Stimulated activated naive CD8-positive, alpha-beta T cell treated with anti-CD3 and anti-CD28 coated beads, Interleukin-15, Interleukin-2, amounts not matched to agents 100 U/mL and 50 U/mL, for 24 hours (primary cell): ENCODE measurements around the gene KDM4C.
"Not testable (repeated sequence)": the region's sequence is repeated elsewhere in the genome, so short reads cannot be mapped to it uniquely, and the experiment has no call there.

Experiments
- ATAC-seq: fragments of 150-1000 bp; cut with Tn5 transposase; one replicate; pipeline ENCODE4 v1.10.0; 2021
- DNase-seq: peaks from one replicate; pipeline ENCODE4 v3.0.0; 2021

The KDM4C gene

DNA sequence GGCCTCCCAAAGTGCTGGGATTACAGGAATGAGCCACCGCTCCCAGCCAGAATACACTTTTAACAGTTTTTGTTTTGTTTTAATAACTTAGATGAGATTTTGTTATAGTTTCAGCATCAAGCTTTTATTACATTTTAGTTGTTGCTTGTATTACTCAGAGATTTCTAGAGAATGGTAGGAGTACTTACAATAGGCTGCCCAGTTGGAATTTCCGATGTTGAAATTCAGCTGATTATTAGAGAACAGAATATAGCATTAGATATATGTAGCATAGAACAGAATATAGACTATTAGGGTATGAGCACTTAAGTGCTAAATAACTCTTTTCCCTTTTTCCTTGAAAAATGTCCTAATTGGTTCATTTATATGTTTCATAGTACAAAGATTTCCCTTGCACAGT, 6.2 kb downstream of the KDM4C start:
- no peak for DNase-seq
- ATAC-seq, result no peak

DNA sequence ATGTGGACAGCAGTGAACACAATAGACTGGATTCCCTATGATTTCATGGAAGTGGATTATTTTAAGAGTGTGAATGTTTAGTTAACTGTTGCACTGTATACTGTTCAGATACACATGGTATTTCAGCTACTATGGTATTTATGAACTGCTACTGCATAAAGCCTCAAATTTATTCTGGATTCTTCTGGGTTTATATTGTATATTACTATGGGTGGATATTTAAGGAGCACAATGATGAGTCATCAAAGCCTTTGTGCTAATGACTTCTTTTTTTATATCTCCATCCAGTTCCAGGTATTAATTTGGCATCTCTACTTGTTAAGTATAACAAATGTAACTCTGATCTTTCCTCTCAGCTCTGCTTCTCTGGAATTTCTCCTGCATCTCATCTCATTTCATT, 6.8 kb downstream of the KDM4C start:
- DNase-seq, result no peak
- no peak for ATAC-seq

DNA sequence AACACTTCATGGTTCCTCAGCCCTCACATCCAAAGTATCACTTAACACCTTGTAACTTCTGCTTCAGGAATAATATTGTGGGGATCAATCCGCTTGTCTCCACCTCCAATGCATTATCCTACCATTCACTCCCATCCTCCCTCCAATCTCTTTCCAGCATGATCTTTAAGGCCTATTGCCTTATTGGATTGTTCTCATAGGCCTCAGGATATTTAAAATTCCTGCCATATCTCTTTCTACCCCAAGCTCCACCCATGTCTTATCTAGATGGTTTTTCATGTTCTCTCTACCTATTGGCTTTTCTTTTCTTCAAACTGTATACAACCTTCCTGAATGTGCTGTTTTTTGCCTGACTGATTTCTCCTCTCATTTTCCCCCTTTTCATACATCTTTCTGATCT, 7.2 kb downstream of the KDM4C start:
- ATAC-seq, result no peak
- no peak for DNase-seq

DNA sequence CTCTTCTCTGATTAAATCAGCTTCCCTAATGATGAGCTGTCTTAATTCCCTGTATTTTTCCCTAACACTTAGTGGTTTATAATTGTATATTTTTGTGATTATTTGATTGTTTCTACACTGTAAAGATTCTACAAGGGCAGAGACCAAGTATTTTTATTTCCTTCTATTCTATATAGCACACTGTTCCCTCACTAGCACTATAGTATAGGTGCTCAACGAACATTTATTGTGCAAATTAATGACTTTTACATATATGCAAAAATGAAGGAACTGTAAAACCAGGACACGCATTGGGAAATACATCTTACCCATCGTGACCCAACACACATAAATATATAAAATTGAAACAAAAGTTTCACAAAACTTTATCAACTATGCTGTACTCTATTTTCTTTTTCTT, 7.6 kb downstream of the KDM4C start:
- DNase-seq, result no peak
- no peak for ATAC-seq

GRCh38 chr9:6766606-6767005, 8.8 kb downstream of the KDM4C start:
- DNase-seq (no peak), ATAC-seq (no peak)

DNA sequence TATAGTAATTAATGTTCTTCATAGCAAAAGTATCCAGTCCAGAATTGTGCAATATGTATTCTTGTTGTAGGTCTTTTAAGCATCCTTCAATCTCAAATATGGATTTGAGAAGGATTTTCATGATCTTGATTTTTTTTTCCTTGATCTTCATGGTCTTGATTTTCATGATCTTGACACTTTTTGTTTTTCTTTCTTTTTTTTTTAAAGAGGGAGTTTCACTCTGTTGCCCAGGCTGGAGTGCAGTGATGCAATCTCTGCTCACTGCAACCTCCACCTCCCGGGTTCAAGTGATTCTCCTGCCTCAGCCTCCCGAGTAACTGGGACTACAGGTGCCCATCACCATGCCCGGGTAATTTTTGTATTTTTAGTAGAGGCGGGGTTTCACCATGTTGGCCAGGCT, 10.8 kb downstream of the KDM4C start:
- ATAC-seq, DNase-seq: not testable (repeated sequence)

GRCh38 chr9:6771722-6772121, 13.9 kb downstream of the KDM4C start:
- DNase-seq (no peak), ATAC-seq (no peak)

DNA sequence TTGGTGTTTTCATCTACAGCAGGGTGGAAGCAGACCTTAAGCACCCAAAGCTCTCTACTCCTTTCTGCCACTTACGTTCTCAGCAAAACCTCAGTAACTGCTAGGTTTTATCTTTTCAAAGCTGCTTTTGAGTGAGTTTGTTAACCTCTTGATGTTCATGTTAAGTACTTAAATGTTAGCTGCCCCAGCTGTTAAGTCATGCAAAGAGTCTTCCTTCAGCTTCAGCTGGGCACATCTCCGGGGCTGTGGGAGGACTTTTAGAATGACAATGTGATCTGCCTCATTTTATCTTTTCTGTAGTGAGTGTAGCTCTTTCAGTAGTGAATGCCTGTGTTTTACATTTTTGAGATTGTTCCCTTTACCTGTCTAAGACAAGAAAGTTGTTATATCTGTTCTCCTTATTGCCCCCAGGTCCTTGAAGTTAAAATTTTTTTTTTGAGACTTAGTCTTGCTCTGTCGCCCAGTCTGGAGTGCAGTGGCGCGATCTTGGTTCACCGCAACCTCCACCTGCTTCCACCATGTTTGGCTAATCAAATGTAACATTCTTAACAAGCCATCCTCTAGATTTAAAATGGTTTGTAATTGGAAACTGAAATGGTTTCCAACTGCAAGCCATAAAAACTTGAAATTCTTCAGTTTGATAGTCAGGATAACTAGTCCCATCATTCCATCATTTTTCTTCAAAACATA, 19.6 kb downstream of the KDM4C start:
- no peak for DNase-seq
- no peak for ATAC-seq

DNA sequence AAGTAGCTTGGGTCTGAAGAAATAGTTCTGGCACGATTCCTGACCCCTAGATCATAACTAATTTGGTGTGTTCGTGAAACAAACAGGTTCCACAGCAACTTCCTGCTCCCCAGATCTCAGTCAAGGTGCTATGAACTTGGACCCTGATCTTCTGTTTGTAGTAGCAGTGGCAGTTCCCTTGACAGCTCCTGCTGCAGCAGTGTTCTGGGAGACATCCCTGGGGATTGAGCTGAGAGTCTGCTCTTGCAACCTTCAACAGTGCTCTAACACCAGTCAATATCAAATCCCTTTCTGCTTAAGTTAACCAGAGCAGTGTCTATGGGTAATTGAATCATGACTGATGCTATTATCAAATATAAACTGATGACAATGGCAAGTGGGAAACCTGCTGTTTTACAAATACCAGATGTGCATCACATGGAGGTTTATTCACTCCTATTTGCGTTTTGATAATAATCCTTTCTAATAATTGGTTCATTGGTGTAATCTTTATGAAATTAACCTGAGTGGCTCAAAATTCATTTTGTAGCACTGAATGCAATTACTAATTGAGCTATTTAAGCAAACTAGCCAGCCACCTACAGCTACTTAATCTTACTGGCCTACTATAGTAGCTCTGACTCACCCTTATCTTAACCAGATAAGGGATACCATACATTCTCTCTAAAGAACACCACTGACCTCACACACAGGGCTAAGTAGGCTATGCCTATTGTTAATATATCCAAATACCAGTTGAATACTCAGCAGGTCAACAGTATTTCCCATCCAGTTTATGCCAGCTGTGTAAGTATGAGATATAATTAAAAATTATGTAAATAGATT, 21.9 kb downstream of the KDM4C start:
- no peak for DNase-seq
- ATAC-seq, result peak; percentile 43

DNA sequence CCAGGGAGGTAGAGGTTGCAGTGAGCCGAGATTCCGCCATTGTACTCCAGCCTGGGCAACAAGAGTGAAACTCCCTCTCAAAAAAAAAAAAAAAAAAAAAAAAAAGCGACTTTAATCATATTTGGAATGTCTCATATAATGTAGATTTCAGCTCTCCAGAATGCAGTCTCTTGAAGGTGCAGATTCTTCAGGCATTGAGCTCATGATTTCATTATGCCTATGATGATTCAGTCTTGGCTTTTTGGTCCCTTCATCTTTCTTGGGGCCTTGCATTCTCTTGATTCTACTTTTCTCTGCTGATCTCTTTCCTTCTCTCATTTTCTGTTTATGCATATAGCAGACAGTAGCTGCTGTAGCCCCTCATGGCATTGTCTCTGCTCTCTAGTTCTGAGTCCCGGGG, 22.9 kb downstream of the KDM4C start:
- ATAC-seq, result no peak
- no peak for DNase-seq

- ATAC-seq (no peak), DNase-seq (no peak)
These were observed 23.7 kb downstream of the KDM4C start for GRCh38 chr9:6781476-6781875.

- no peak for DNase-seq
- ATAC-seq, result no peak
These were observed 24.6 kb downstream of the KDM4C start for GRCh38 chr9:6782345-6782744.

DNA sequence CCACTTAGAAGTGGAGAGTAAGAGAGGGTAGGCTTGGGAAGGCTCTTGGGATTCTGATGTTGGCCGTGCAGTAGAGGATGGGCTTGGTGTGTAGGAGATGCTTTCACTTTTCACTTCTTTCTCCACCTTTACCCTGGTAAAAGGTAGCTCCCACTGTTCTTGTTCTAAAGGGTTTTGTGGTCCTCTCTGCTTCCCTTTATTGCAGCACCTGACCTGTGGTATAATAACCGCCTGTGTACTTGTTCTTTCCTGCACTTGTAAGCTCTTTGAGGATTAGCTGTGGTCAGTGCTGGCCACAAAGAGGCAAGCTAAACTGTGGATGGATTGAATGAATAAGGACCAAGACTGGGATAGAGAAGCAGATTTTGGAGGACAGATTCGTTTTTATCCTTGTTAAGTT, 25.2 kb downstream of the KDM4C start:
- no peak for DNase-seq
- no peak for ATAC-seq

DNA sequence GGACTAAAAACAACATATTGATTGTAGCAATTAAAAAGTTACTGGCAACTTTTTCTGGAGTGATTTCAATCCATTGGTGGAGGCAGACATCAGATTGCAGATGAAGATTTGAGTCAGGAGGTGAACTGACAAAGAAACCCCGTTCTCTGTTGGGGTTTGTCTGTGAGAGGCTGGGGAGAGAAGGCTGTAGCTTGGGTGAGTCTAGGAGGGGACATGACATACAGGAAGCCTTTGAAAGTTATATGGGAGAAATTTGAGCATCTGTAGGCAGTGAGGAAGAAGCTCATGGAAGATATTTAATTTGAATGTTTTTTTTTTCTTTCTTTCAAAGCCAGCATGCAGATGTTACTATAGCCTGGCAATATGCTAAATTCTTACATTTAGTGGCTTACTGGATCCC, 26.0 kb downstream of the KDM4C start:
- no peak for DNase-seq
- no peak for ATAC-seq

GRCh38 chr9:6785682-6786081, 27.9 kb downstream of the KDM4C start:
- no peak for ATAC-seq
- no peak for DNase-seq

DNA sequence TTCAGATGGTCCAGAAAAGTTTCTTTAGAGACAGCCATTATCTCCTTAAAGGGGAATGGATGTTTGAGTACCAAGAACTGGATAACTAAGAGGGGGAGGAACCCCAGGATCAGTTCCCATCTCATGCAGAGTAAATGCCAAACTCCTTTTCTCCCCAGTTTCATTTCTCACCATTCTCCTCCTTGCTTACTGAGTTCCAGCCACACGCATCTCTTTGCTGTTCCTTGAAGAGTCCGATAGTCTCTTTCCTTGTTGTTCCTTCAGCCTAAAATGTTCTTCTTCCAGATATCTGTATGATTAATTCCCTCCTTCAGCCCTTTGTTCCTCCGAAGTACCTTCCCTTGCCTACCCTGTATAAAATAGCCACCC, 30.0 kb downstream of the KDM4C start:
- DNase-seq (no peak), ATAC-seq (no peak)

DNA sequence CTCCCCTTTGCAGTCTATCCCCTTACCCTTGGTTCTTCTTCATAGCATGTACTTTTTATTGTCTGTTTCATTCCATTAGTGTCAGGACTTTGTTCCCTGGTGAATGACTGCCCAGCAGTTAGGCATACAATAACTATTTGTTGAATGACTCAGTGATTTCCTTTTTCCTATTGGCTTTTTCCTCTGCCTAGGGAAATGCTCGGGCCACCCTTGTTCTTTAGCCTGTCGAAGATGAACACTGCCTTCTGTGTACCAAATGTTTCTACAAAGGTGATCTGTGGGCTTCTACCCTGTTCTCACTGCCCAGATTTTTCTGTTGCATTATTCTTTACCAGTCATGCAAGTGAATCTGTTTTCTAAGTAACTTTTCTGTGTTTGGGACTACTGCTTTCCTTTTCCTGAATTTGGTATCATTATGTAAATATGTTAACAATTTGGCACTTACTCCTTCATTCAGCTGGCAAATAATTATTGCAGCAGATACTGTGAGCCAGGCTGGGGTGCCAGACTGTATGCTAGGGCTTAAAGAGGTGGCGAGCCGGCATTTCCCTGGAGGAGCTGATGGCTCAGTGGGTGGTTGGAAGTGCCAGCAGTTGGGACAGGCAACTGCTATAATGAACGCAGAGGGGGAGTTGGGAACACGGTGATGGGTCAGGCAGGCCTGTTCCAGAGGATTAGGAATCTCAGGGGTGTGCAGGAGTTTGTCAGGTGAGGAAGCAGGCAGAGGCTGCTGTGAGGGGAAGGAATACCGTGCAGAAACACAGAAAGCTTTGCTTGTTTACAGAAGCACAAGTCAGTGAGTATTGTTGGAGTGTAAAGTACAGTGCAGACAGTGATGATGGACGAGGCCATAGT, 30.6 kb downstream of the KDM4C start:
- ATAC-seq, result no peak
- no peak for DNase-seq

DNA sequence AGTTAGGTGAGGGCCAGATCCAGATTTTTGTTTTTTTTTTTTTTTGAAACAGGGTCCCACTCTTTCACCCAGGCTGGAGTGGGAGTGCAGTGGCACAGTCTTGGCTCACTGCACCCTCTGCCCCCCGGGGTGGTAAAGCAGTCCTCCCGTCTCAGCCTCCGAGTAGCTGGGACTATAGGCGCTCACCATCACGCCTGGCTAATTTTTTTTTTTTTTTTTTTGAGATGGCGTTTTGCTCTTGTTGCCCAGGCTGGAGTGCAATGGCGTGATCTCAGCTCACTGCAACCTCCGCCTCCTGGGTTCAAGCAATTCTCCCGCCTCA, 31.2 kb downstream of the KDM4C start:
- not testable (repeated sequence) for DNase-seq

GRCh38 chr9:6790866-6791265, 33.1 kb downstream of the KDM4C start:
- ATAC-seq (no peak), DNase-seq (no peak)

More for the DNA sequence above, 31.2 kb downstream of the KDM4C start:
- not testable (repeated sequence) for ATAC-seq

GRCh38 chr9:6793203-6793602, 35.4 kb downstream of the KDM4C start:
- ATAC-seq (no peak), DNase-seq (no peak)

- ATAC-seq (no peak), DNase-seq (no peak)
These were observed 37.2 kb downstream of the KDM4C start for GRCh38 chr9:6794936-6795335.

GRCh38 chr9:6802926-6803325, 45.2 kb downstream of the KDM4C start:
- no peak for ATAC-seq

DNA sequence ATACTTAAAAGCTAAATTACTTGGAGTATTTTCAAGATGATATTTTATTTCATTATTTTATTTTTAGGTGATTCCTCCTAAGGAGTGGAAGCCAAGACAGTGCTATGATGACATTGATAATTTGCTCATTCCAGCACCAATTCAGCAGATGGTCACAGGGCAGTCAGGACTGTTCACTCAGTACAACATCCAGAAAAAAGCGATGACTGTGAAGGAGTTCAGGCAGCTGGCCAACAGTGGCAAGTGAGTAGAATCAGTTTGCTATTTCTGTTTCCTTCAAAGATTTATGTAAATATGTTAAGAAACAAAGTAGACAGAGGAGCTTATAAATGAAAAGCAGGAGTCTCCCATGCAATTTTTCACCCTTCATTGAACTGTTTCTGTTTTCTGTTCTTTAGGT, 47.8 kb downstream of the KDM4C start:
- ATAC-seq (no peak), DNase-seq (no peak)

More at GRCh38 chr9:6802926-6803325, 45.2 kb downstream of the KDM4C start:
- no peak for DNase-seq
